ENCODE results near the gene HSF5.

Gene HSF5

GRCh38 chr17:58370716-58371115 lies 117.5 kb downstream of the HSF5 start:
- no peak for DNase-seq

- no peak for DNase-seq
Measured at GRCh38 chr17:58370309-58370708, 117.9 kb downstream of the HSF5 start.

All from nucleus accumbens (tissue), 56 donors.